Measurements from ENCODE around the gene PCYT2.

PCYT2 gene

DNA sequence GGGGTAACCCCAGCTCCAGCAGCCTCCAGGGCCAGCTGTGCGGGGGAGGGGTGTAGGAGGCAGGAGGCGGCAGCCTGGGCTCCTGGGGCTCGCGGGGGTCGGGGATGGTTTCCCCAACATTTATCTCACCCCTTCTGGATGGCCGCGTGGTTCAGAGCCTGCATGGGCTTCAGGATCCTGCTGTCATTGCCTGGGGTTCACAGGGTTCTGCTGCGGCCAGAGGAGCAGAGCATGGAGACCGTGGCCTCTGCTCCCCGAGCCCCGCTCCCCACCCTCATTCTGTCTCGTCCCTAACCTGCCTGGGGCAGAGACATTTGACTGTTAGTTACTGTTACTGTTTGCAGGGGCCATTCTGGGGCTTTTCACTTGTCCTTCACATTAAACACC, 31.0 kb upstream of the PCYT2 start:
- DNase-seq = no peak

DNA sequence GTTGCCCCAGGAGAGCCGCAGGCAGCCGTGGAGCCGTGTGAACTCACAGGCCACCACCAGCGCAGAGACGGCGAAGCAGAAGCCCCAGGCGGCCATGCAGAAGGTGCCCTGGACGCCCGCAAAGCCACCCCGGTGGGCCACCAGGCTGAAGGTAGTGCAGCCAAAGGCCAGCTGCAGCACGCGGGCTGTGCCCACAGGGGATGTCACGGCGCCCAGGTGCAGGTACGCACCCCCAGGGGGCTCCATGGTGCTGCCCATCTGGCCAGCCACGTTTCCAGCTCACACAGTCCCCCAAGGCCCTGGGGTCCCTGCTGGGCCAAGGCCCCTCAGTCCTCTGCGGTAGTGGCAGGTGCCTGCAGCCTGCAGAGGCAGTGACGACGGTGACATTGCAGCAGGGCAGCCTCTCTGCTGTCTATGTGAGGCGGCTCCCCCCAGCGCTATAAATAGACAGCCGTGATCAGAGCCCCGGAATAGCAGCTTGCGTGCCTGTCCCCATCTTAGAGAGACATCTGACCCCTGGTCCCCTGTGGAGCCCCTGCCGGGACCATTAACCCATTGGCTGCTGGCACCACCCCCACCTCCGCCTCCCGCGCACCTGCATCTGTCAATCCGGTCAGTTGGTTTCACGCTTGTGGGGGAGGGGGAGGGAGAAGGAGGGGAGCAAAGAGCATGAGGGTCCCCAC, 30.4 kb upstream of the PCYT2 start:
- peak; percentile 16 for DNase-seq

DNA sequence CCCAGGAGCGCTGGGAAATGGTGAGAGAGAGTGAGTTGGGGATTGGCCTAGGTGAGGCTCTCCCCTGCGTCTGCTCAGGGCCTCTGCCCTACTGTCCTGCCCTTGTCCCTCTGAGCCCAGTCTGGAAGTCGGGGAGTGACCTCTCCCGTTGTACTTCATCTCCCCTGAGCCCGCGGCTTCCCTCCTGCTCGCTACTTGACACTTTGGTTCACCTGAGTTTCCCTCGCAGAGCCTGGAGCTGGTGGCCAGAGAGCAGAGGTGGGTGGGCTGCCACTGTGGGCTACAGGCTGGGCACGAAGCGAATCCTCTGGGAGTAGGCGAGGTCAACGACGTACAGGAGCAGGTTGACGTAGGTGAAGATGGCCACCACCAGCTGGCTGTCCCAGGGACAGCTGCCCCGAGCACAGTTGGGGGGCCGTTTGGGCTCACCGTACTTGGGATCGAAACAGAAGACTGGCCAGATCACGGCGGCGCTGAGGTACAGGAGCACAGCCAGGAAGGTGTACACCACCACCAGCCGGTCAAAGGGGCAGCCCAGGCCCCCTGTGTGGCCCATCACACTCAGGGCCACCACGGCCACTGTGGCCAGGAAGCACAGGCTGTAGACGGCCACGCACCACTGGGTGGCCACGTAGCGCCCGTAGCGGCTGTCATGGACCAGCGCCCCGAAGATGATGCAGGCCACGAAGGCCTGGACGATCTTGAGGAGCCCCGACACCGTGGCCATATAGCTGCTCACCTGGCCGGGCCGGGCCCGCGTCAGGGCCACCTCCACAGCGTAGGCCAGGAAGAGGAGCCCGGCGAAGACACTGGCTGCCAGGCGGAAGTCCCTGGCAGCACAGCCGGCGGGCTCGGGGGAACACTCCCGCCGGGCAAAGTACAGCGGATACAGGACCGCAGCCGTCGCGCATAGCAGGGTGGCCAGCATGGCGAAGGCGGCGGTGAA, 29.6 kb upstream of the PCYT2 start:
- no peak for DNase-seq

DNA sequence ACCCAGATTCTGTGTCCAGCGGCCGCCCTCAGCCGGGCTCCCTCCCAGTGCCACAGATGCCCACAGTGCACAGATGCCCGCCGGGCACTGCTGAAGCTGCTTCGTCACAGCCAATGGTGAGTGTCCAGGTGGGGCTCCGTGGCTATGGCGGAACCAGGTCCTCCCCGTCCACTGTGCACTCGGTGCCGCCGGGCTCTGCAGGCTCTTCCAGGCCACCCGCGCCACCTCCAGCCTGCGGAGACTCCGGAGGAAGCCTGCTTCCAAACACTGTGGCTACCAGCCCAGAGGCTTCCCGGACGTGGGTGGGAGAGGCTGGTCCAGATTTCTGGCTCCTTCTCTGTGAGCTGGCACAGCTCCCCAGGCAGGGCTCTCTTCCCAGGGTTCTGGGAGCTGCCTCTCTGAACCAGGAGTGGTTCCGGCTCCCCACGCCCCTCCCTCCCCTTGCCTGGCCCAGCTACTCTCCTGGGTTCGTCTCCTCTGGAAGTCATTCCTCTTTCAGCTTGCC, 28.7 kb upstream of the PCYT2 start:
- no peak for DNase-seq

DNA sequence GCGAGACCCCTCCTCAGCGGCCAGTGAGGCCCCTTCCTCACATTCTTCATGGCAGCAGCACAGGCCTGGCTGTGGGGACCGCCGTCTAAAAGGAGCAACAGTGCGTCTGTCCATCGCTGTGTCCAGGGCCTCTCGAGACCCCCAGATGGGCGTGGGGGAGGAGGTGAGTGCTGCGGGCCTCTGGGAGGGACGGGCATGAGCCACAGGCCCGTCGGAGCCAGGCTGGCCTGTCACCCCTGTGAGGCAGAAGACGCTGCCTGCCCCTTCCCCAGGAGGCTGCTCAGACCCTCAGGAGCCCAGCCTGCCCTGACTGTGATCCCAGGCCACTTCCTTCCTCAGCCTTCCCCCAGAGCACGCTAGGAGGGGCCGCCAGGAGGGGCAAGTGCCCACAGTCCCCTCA, 28.0 kb upstream of the PCYT2 start:
- no peak for DNase-seq

DNA sequence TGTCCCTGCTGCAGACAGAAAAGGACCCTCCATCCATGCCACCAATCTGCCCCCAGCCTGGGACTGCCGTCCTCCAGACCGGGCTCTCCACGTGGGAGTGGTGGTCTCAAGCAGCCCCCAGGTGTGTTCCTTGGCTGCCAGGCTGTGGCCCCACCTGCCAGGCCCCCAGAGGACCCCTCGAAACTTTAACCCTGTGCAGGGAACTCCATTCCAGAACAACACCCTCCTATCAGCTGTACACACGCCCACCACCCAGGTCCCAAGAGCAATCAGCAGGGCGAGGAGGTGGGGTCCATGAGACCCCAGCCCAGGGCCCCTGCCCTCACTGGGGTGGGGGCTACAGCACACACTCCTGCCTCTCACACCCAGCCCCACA, 24.5 kb upstream of the PCYT2 start:
- DNase-seq = no peak

DNA sequence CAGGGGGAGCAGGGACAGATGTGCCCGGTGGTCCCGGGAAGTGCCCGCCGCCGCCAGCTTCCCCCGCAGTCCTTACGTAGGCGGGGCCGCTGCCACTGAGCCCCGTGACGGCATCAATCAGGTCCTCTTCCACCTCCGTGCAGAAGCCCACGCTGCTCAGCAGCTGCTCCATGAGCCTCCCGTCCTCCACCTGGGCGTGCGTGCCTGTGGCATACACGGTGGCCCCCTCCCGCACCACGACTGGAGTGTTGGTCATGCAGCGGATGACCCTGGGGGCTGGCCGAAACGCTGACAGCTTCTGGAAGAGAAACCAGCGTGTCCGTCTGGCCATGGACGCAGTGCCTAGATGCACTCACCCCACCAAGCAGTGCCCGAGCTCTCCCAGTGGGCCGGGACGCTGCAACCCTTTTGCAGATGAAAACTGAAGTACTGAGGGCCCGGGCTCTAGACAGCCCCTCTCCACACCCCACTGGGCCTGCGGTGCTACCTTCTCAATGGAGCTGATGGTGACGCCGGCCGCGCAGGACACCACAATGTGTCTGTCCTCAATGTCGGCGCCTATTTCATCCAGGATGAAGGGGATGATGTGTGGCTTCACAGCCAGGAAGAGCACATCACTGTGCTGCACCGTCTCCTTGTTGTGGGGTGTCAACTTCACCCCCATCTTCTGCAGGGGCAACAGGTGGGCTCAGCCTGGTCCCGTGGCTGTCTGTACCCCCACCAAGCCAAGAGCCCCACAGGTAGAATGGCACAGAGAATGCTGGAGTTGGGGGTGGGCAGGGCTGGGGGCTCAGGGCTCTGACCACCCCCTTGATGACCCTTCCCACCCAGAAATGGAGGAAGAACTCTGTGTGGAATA, 23.9 kb upstream of the PCYT2 start:
- DNase-seq = no peak

DNA sequence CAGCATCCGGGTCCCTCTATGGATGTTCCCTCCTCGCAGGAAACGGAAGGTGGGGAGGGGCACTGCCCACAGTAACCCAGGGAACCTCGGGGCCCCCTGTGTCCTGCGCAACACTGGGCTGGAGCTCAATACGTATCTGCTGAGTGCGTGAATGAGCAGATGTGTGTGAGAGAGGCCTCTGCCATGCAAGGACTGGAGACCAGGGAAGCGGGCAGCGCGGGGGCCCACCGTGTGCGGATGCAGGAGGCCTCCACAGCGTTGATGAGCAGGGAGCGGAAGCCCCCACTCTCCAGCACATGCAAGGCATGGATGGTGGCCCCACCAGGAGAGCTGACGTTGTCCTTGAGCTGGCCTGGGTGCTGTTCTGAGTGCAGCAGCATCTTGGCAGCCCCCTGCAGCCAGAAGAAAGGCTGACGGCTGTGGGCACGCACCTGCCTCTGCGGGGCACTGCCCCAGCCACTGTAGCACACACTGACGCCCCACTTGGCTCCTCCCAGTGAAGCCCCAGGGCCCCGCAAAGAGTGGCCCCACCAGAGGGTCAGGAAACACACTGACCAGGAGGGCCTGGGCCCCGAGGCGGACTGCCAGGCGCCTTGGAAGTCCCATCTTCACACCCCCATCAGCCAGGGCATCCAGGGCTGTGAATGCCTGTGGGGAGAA, 23.0 kb upstream of the PCYT2 start:
- DNase-seq = no peak

DNA sequence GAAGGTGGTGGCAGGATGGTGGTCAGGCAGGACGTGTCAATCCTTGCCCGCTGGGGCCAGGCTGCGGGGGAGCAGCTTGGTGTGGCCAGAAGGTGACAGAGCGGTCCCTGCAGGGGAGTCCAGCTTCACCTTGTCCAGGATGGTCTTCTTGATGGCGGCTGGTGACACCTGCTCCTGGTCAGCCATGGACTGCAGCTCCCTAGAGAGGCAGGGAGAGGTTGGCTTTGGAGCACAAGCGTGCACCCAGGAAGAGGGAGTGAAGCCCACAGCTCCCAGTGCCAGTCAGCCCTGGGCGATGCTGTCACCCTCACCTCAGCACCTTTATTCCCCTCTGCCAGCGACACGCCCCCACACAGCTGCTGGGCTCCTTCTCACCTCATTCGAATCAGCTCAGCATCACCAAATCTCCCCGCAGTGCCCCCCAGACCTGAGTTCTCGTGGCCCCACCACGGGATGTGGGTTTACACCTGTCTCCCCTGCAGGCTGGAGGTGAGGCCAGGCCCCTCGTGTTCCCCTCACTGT, 22.0 kb upstream of the PCYT2 start:
- peak; percentile 16 for DNase-seq

DNA sequence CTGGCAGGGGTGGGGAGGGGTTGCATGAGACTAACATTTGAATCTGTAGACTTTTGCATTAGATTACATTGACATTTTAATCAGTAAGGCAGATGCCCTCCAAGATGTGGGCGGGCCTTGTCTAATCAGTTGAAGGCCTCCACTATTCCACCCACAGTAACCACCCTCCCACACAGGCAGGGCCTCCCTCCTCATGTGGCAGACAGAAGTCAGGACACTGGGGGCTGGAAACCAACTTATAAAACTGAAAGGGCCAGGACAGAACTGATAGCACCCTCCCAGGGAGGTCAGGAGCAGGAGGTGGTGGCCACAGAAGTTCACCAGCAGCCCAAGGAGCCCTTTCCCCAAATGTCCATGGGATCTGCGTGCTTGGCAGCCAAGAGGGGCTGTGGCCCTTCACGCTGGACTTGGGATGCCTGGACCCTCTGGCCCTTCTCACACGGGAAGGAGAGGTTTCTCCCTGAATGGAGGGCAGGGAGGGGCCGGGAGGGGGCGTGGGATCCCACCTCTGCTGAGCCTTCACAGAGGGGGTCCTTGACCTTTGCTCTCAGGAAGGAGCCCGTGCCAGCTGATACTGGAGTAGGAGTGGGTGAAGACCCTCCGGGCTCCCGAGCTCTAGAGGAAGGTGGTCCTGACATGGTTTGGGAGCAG, 21.3 kb upstream of the PCYT2 start:
- DNase-seq = no peak

DNA sequence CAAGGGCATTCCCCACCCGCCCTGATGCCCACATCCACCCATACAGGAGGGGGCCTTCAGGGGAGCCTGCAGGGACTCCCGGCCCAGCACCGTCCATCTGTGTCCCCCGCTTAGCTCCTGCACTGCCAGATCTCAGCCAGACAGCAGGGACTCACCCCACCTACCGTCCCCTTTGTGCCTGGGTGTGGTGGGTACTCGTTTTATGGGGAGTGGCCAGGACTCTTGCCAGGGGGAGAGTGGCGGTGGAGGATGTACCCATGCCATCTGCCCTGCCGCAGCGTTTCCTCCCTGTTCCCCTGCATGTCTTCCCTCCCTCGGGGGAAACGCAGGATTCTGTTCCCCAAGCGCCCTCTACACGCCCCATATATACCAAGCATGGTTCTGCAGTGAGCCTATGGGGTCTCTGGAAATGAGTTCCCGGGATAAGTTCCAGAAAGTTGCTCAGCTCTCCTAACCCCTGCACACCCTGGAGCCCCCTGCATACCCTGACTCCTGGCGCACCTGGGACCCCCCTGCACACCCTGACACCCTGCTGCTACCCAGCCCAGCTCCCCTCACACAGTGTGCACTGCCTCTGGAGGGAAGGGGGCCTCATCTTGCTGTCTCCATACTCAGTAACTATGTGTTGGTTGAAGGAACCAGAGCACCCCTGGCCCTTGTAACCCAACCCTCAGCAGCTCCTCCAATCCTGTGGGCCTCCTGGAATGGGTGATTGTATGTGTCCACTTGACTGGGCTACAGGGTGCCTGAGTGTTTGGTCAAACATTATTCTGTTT, 20.5 kb upstream of the PCYT2 start:
- no peak for DNase-seq

DNA sequence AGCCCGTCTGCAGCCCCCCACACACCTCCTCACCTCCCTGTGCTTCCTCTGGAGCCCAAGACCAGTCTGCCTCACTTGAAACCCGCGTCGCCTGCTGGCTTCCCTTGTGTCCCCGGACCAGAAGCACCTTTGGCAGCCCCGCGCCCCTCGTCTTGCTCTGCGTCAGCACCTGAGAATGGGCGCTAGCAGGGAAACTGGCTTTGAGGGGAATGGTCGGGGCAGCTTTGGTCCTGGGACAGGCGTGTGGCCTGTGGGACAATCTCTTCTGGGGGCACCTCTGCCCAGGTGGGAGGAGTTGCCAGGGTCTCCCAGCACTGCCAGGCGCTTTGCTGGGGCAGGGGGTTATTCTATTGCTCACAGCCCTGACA, 20.0 kb upstream of the PCYT2 start:
- DNase-seq = no peak

DNA sequence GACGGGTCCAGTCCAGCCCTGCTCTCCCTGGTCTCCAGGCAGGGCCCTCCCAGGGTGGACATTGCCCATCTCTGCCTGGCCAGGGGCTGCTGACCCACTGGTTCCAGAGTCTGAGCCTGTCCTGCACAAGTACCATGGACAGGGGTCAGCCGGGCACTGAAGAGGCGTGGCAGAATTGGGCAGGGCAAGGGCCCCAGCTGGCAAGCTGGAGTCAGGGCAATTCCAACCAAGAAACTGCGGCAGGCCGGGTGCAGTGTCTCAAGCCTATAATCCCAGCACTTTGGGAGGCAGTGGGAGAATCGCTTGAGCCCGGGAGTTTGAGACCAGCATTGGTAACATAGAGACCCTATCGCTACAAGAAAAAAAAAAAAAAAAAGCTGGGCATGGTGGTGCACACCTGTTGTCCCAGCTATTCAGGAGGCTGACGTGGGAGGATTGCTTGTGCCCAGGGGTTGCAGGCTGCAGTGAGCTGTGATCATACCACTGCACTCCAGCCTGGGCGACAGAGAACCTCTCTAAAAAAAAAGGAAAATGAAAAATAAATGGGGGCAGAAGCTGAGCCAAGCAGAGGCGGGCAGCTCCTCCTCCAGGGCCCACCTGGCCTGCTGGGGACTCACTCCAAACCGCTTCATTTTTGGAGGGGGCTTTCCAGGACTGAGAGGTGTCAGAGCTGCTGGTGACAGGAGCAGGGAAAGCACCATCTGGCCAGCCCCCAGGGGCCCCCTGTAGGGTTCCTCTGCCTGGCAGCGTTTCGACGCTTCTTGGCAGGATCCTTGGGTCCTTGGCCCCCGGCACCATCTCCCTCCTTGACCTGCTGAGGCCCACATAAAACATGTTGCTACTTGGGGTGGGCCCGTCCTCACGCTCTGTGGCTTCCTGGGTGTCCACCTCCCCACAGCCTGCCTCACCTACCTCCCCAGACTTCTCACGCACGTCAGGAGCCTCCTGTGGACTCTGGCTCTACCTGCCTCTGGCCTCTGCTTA, 19.2 kb upstream of the PCYT2 start:
- DNase-seq = no peak

DNA sequence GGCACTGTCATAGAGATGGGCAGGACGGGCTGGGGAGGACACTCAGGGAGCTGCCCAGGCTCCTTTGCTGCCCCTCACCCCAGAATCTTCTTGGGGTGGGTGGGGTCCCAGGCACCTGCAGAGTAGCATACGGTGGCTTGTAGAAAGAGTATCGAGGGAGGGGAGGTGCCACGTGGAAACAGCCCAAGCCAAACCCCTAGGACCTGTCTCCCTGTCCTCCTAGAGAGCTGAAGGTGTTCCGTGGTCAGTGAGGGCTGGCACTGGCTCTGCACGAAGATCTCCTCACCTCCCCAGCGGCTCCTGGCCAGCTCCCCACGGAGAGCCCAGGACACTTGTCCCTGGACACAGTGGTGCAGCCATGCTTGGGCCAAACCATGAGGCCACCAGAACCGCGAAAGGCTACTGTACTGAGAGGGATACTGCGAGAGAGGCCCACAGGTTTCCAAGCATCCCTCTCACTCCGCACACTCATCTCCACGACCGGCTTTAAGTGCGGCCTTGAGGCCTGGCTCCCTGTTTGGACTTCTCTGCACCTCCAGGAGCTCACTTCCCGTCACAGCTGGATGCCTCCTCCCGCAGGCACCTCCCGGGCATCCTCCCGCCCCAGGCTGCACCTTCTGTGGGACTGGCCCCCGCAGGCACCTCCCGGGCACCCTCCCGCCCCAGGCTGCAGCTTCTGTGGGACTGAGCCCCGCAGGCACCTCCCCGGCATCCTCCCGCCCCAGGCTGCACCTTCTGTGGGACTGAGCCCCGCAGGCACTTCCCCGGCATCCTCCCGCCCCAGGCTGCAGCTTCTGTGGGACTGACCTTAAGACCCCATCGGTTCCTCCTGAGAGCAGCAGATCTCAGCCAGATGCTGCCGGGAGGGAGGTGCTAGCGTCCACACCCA, 18.3 kb upstream of the PCYT2 start:
- no peak for DNase-seq

DNA sequence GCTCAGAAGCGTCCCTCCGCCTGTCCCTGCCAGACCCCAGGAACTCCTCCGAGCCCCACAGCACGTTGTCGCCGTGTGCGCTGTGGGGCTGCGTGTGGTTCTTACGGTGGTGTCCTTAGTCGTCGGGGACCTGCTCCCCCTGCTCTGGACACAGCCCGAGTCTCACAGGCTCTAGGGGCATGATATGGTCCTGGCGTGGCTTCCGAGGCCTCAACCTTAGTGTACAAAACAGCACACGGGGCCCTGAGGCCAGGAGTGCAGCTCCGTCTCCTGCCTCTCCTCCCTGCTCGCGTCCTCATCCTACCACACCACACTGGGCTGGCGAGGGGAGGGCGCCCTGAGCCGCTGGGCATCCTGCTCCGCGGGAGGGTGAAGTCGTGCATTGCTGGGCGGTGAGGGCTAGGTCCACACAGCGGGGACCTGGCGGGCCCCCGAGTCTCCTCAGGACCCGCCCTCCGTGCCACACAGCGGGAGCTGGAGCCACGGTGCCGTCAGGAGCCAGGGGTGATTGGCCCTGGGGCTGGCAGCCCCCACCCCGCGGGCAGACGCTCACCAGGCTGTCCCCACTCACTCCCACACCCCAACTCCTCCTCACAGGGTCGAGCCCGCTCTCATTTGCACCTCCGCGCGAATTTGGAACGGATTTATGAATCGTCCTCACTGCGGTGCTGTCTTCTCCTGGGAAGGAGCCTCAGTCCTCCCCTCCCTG, 17.5 kb upstream of the PCYT2 start:
- DNase-seq = no peak

DNA sequence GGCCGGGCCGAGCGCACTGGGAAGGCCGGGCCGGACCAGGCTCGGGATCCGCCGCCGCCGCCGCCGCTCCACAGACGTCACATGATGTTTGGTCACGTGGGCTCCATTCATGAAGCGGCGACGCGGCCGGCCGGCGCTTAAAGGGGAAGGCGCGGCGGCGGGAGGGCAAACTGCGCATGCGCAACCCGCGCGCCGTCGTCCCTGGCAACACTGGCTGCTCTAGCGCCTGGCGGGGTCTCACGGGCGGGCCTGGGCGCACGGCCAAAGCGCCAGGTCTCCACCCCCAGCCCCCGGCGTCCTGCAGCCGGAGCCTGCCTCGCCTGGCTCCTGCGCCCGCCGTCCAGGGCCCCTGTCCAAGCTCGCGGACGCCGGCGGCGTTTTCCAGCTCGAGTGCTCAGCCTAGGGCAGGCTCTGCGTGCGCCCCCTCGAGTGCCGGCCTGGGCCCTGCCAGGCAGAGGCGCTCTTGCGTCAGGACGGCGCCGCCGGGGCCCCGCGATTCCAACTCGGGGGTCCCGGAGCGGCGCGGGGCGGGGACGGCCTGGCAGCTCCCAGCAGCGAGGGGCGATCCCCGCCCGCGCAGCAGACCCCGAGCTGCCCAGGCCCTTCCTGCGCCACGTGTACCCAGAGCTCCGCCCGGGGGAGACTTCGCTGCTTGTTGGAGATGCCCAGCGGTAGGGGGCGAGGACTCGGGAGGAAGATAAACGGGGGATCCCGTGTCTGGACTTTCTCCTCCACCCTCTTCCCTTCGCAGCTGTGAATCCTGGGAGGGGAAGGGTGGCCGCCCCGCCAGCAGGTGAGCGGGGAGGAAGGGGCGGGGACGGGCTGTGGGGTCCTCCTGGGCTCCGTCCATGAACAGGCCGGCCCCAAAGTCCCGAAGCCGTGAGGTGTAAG, 16.7 kb upstream of the PCYT2 start, which contains the start of gene MAFG:
Gene MAFG, minus strand, starts transcription at position 83 of the 891 bp plus-strand sequence. CDS start 4,550 bp downstream, outside the sequence.
- DNase-seq = peak; percentile 90

DNA sequence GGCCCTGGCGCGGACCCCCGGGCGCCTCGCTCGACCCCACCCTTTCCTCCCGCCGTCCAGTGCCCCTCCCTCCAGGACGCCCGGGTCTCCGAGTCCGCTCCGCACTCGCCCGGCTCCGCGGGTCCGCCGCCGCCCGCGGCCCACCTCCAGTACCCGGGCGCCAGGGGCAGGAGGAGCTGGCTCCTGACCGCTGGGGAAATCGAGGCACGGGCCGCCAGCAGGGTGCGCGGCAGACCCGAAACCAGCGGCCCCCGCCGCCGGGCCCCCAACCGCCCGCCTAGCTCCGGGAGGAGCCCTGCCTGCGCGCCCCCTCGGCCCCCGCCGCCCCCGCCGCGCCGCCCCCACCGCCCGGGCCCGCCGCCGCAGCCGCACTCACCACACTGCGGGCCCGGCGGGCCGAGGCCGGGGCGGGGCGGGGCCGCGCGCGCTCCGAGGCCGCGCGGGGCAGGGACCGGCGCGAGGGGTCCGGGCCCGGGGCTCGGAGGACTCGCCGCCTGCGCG, 16.0 kb upstream of the PCYT2 start:
- DNase-seq = no peak
